H1 (cell line): Measurements from ENCODE around the gene OLFML2A. TPM values are rescaled to one million over a fixed set of nuclear protein-coding genes. Genes with fewer than 3 reads are reported as not detected.

ENCODE experiments used
- CHD7 ChIP-seq: fragments of 300-600 bp; sonication (generic); IDR thresholded peaks from 2 replicates; pipeline ENCODE4 v1.7.1; 2012; ENCODE audit warnings: low read length, moderate library complexity, mild to moderate bottlenecking, inconsistent platforms; ENCODE audit not compliant: insufficient replicate concordance
- GTF2F1 ChIP-seq: IDR thresholded peaks from 2 replicates; pipeline ENCODE4 v1.6.1; 2012; ENCODE audit warnings: low read depth, low read length, improper control_type of control experiment, borderline replicate concordance
- polyA plus RNA-seq, 7 experiments: library from polyadenylated mRNA; depleted of rRNA in 3 of 7; stranded (reverse) in 5 of 7; unstranded in 2 of 7; fragments of >200 nt in 5 of 7; fragments of 200-250 nt in 2 of 7; gene quantifications; 1 replicate in 5 of 7; 2 replicates in 1 of 7; 4 replicates in 1 of 7; pipeline versions ENCODE4 v1.2.1 to v1.2.3, GENCODE V29; 2011 to 2013; ENCODE audit warnings: missing spikeins in 2 of 7, mixed read lengths in 2 of 7
- total RNA-seq: library from RNA; stranded (reverse); fragmentation: NEBNext Ultra II Directional; extraction: Animal tissue kit (Norgen Biotek cat#: 25700); gene quantifications from 2 replicates; pipeline ENCODE4 v1.2.1, GENCODE V29; 2021
- TF ChIP-seq, protein P1 (sequence below): IDR thresholded peaks from 2 replicates; pipeline ENCODE4 v1.6.1; 2011; ENCODE audit warnings: low read length, improper control_type of control experiment
- TF ChIP-seq, protein P2 (sequence below): IDR thresholded peaks from 2 replicates; pipeline ENCODE4 v1.6.1; 2012; ENCODE audit warnings: inconsistent platforms

The OLFML2A gene
- total and polyA plus RNA-seq, 2 of the 8 experiments (the other 6 are each of a cell fraction or from before 2014, with no cell fraction given) = 7.8 to 11.5 TPM

- peak; percentile 64 for TF ChIP-seq CHD7
- TF ChIP-seq GTF2F1 = no peak
- TF ChIP-seq, protein P1, sequence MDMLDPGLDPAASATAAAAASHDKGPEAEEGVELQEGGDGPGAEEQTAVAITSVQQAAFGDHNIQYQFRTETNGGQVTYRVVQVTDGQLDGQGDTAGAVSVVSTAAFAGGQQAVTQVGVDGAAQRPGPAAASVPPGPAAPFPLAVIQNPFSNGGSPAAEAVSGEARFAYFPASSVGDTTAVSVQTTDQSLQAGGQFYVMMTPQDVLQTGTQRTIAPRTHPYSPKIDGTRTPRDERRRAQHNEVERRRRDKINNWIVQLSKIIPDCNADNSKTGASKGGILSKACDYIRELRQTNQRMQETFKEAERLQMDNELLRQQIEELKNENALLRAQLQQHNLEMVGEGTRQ = no peak
- TF ChIP-seq, protein P2, sequence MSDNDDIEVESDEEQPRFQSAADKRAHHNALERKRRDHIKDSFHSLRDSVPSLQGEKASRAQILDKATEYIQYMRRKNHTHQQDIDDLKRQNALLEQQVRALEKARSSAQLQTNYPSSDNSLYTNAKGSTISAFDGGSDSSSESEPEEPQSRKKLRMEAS = no peak
Measured at GRCh38 chr9:124769549-124770358, 7.2 kb upstream of the OLFML2A start (continued).
